CD4-positive, alpha-beta T cell treated with Interleukin-15 for 1 hour (primary cell): ENCODE data around the gene SH2B2.

Experiments used
- DNase-seq: peaks from one replicate; pipeline ENCODE4 v3.0.0-alpha.2; 2020

The SH2B2 gene

GRCh38 chr7:102286237-102287110, at the start of gene SH2B2:
SH2B2 (plus strand) TSS chr7:102286868; CDS start chr7:102300551, 13,683 bp downstream.
- peak; percentile 54 for DNase-seq

- no peak for DNase-seq
Measured at GRCh38 chr7:102239206-102239820, 47.4 kb upstream of the SH2B2 start.

GRCh38 chr7:102241431-102241830, 45.2 kb upstream of the SH2B2 start:
- no peak for DNase-seq

GRCh38 chr7:102244601-102245000, 42.1 kb upstream of the SH2B2 start:
- DNase-seq: no peak

- no peak for DNase-seq
Measured at GRCh38 chr7:102248081-102248455, 38.6 kb upstream of the SH2B2 start.

- DNase-seq: no peak
Measured at GRCh38 chr7:102248456-102249395, 37.9 kb upstream of the SH2B2 start.

- DNase-seq: no peak
Measured at GRCh38 chr7:102251531-102252365, 34.9 kb upstream of the SH2B2 start.

GRCh38 chr7:102252366-102252982, 34.2 kb upstream of the SH2B2 start:
- no peak for DNase-seq

GRCh38 chr7:102253066-102253972, 33.3 kb upstream of the SH2B2 start:
- no peak for DNase-seq

GRCh38 chr7:102253973-102254370, 32.7 kb upstream of the SH2B2 start:
- DNase-seq: no peak

GRCh38 chr7:102254521-102254920, 32.1 kb upstream of the SH2B2 start:
- no peak for DNase-seq

- no peak for DNase-seq
Measured at GRCh38 chr7:102255501-102255900, 31.2 kb upstream of the SH2B2 start.

- no peak for DNase-seq
Measured at GRCh38 chr7:102255916-102256315, 30.8 kb upstream of the SH2B2 start.

- no peak for DNase-seq
Measured at GRCh38 chr7:102258073-102258748, 28.5 kb upstream of the SH2B2 start.

GRCh38 chr7:102258749-102259107, 27.9 kb upstream of the SH2B2 start:
- DNase-seq: no peak

- no peak for DNase-seq
Measured at GRCh38 chr7:102260856-102261255, 25.8 kb upstream of the SH2B2 start.

- no peak for DNase-seq
Measured at GRCh38 chr7:102261451-102261850, 25.2 kb upstream of the SH2B2 start.

GRCh38 chr7:102262546-102262945, 24.1 kb upstream of the SH2B2 start:
- DNase-seq: no peak

GRCh38 chr7:102264367-102264891, 22.2 kb upstream of the SH2B2 start:
- DNase-seq: no peak

- DNase-seq: no peak
Measured at GRCh38 chr7:102266541-102266940, 20.1 kb upstream of the SH2B2 start.
